Dedifferentiated amniotic fluid mesenchymal stem cell (primary cell): ENCODE results near the gene GPC4.
"Not testable (repeated sequence)": the region's sequence is repeated elsewhere in the genome, so short reads cannot be mapped to it uniquely, and the experiment has no call there.

Experiments used
- DNase-seq: peaks from one replicate; pipeline ENCODE4 v3.0.0-alpha.2; 2016; ENCODE audit errors: extremely low spot score

Gene GPC4

DNA sequence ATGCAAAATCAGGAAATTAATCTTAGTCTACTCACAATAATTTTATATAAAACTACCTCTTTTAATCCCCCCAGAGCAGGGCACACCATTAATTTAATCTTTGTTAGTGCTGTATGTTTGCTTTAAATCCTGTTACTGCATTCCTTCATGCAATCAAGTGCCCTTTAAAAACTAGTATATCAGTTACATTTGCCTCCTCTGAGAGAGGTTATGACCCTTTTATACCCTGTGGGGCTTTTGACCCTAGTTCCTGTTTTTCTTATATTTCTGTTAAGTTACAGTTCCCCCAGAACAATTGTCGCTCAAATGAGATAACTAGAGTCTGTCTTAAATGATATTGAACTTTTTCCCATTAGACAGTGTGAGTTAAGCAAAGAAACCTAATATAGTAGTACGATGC is 46.2 kb downstream of the GPC4 start:
- no peak for DNase-seq

DNA sequence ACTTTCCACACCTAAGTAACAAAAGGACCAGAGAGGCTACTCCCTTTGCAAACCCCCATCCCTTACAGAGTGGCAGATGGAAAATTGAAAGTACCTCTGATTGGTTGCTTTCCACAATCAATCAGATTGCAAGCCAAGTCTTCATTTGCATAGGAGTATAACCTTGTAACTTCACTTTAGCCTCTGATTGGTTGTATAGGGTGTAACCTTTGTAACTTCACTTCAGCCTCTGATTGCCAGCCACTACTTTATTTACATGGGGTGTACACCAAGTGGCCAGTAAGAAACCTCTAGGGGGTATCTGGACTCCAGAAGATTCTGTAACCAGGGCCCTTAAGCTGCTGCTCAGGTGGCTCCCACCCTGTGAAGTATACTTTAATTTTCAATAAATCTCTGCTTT is 48.6 kb downstream of the GPC4 start:
- no peak for DNase-seq

DNA sequence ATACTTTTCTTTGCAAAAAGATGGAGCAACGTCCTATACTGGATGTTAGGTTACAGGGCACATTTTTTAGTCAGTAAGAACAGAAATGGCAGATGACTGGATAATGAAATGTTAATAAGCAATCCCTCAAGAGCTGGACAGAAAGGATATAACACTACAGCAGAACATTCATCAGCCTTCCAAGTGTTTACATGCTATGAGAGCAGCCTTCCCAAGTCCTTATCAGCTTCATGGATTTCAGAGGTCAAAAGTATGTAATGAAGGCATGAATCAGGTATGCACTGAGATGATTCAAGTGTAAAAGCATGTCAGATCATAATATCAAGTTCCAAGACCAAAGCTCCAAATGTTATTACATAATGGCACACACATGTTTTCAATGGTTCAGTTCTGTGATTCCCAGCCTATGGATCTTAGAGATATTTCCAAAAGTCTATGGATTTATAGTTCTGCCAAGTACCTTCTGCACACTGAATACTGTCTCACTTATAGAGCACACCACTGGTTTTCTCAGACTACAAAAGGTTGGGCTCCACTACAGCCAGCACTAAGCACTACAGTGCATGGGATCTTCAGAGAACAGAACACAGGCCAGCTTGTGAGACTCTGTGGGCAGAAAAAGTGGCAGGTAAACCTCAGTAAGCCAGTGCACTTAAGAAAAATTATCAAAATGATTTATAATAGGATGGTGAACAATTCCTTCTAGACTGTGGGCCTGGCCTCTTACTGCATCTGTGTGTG is 49.2 kb downstream of the GPC4 start:
- DNase-seq: peak; percentile 44

DNA sequence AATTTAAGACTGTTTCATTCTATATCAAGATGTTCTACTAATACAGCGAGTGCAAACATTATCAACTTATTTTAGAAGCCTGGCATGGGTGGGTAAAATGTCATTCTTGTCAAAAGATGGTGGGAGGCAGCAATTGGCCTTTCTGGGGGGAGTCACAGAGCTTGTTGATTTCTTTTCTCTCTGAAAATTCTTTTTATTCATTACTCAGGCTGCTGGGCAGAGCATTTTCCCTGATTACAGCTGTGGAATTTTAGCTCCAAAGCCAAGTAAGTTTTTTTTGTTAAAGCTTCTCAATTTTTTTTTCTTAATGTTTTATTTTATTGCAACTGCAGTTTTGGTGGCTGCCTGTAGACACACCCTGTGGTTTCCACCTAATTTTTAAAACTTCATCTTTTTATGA is 50.4 kb downstream of the GPC4 start:
- DNase-seq: peak; percentile 28

DNA sequence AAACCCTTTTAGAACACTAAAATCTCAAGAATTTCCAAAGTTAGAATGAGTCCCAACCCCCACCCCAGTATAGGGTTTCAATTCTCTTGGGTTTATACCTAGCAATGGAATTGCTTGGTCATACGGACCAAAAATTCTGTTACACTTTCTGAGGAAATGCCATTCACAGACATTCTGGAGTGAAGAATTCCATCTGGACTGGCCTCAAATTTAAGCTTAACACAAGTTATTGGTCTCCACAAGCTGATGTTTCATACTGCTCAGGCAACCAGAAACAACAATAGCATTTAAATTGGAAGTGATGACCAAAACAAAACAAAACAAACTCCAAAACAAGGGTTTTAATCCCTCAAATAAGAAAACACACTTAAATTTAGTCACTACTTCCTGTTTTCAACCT is 51.1 kb downstream of the GPC4 start:
- DNase-seq: peak; percentile 62

DNA sequence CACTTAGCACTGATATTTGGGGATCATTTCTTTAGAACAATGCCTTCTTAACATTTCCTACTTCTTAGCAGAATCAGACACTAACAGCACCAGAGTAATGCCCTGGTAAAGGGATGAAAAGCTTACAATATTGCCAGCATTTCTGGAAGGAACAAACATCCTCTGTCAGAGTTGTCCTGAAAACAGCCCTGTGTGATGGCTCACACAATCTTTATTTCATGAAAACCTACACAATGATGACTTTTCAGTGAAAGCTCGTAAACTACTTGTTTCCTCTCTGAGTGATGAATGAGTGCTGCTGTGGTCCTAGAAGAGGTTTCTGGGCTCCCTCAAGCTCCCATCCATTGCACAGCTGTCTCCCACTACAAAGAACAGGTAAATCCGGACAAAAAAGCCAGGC is 52.8 kb downstream of the GPC4 start:
- DNase-seq: no peak

DNA sequence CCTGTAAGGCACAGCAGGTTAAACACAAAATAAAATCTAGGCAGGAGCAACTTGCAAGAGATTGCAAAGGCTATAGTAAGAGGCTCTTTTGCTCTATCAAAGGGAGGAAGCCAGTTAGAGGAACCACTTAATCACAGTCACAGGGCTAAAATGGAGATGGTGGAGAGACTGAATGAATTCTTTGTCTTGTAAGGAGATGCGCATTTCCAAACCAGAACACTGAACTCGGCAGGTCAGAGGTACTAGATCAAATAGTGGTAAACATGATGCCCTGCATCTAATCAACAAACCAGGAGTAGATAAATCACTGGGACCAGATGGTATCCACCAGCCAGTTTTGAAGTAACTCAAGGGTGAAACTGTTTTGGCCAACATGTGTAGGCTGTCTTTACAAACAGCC is 55.8 kb downstream of the GPC4 start:
- DNase-seq: no peak

DNA sequence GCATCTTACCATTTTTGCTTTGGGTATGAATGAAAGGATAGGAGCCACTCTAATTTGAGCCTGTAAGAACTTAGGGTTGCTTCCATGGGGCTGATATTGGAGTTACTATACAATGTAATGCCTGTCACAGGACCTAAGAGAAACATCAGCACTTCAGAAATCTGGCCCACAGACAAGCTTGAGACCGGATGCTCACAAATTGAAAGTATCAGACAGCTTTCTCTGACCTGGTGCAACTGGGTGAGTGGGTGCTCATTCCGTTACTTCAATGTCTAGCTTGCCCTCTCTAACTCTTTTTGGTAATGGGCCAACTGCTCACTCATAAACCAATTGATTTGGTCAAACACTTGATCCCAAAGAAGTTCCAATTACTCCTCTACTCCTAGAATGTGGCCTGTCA is 62.1 kb downstream of the GPC4 start:
- no peak for DNase-seq

DNA sequence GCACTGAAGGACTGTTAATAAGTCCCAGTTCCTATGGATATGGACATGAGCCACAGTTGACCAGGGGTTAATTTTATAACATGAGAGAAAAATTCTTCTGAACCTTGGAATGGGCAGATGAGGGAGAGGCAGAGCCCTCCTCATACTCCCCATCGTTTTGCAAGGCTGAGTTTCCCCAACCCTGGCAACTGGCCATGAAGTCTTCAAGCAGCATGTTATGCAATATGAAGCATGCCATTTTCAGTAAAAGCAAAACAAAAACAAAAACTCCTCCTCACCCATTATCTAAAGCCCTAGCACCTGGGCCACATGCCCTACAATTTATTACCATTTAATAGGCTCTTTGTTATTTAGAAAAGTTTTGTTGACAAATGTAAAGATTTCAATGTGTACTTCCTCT is 64.5 kb downstream of the GPC4 start:
- no peak for DNase-seq

DNA sequence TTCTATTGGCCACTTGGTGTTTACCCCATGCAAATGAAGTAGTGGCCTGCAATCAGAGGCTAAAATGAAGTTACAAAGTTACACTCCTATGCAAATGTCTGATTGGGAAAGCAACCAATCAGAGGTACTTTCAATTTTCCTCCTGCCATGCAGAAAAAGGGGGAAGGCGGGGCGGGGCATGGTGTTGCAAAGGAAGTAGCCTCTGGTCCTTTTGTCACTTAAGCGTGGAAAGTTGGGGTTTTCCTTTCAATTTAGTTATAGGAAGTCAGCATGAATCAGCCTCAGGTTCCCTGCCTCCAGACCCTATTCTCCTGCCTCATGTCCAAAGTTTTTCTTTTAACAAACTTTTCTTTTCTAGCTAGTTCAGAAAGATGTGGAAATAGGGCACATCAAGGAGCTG is 69.3 kb downstream of the GPC4 start:
- DNase-seq: no peak

DNA sequence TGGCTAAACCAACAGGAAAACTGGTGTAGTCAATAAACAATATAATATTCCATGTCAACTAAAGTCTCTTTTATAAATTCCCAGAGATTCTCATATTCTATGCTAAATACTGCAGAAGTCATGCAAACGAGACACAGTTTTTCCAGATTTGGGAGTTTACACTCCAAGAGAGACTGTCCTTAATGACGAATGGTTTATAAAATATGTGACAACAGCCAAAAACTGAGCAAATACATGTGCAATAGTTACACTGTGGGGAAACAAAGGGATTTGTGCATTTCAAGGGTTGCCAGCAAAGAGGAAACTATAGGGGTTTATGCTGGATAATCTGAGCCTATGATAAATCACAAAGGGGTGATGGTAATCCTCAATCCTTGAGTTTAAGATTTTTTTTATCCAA is 75.7 kb downstream of the GPC4 start:
- no peak for DNase-seq

DNA sequence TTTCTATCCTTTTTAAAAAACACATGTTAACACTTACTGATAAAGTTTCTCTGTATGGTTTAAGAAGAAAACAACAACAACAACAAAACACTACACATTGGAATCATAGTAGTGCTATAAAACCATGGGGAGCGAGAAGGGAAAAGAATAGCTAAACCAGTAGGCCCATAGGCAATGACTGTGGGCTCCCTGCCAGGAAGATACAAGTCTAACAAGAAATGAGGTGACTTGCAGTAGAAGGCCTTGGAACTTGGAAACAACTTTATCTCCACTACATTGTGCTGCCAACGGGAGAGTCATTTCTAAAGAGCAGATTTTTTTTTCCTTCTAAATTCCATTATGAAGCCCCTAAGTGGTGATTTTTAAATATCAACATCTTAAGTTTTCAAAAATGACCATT is 78.0 kb downstream of the GPC4 start:
- no peak for DNase-seq

DNA sequence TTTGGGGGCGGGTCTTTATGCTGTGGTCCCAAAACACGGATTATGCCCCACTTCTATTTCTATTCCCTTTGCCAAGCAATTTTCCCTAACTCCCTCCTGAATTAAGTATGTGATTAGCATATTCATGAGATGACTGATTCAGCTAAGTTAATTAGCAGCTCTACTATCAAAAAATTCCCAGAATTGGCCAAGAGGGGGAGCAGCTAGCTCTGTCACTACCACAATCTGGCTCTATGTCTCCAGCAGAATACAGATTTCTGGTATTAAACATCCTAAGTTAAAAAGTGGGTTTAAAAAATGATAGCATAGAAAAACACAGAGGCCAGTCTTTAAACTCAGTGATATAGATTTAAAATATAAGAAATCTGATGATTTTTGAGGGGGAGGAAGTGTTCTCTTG is 80.3 kb downstream of the GPC4 start:
- DNase-seq: peak; percentile 29

DNA sequence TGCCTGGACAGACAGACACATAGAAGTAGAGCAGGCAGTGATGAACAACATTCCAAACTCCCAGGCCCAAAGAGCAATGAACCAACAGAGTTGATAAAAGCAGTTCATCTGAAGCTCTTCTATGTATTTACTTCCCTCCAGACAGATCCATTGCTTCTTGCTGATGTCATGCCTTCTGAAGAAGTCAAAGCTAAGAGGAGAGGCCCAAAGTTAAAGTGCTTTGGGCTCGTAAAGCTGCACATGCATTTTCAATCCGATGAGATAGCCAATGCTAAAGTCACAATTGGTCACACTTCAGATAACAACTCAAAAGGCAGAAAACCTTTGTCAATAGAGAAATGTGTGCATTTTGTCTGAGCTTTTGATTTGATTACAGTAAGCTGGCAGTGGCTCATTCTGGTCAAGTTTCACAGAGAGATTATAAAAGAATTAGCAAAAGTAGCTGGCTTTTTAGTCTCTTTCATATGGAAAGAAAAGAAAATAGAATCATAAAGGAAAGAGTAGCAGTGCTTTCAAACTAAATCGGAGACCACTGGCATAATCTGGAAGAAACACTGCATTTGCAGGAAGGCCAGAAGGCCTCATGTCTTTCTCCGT is 82.0 kb downstream of the GPC4 start:
- no peak for DNase-seq

DNA sequence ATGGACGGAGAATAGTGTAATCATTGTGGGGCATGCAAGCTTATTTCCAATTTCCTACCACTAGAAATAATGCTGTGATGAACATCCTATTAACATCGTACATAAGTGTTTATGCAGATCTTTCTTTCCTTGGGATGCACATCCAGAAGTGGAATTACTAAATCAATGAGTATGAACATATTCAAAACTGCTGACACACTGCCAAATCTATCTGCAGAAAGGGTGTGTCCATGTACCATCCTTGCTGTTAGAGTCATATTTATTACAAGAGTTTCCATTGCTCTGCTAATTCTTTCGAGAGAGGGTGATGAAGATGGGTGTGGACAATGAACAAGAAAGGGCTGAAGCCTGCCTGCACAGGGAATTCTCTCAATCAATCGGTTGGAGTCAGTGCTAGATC is 82.6 kb downstream of the GPC4 start:
- DNase-seq: no peak

DNA sequence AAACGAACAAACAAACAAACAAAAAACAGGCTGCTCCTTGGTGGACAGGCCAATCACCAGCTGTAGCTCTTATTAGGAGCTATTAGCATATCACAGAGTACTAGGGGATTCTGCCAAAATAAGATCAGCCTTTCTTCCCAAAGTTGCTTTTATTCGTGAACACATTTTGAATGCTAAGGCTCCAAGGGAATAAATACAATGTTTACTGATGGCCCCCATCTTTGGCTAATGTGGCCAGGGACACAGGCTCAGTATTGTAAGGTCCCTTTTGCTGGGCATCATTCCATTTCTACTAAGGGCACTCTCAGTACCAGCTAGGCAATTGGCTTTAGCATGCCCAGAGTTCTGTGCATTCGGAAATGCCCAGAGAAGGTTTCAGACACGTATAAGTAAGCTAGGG is 84.3 kb downstream of the GPC4 start:
- DNase-seq: no peak

DNA sequence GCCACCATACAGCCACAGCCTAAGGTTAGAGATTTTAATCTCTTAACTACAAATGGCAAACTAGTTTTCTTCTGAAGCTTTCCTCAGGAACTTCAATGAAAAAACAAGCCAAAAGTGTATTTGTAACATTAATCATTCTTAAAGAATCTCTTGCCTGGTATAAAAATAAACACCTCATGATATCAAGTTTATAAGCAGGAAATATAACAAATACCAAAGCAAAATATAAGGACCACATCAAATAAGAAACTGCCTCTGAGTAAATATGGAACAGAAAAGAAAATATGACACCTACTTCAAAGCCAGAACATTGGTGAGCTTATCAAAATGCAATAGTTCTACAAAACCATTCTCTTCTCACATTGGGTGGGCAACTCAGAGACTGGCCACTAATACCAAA is 89.9 kb downstream of the GPC4 start:
- no peak for DNase-seq

DNA sequence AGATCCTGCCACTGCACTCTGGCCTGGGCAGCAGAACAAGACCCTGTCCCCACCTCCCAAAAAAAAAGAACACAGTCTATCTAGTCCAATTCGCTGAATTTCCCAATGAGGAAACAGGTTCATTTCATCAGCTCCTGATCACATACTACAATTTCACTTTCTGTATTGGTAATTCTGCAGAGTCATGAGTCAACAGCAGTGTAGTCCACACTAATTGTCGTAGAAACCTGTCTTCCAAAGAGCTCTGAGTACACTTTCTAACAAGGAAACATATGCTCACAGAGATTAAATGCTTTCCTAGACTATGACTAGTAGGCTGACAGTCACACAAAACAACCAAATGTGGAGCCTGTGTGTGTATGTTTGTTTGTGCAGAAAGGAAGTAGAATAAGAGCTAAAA is 91.9 kb downstream of the GPC4 start:
- DNase-seq: no peak

DNA sequence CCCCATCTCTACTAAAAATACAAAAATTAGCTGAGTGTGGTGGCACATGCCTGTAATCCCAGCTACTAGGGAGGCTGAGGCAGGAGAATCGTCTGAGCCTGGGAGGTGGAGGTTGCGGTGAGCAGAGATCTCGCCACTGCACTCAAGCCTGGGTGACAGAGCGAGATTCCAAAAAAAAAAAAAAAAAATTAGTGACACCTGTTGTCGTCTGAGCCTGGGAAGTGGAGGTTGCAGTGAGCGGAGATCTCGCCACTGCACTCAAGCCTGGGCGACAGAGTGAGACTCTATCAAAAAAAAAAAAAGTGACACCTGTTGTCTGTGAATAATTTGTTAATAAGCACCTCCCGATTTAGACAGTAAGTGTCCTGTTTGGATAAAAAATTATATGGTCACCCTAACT is 93.0 kb downstream of the GPC4 start:
- not testable (repeated sequence) for DNase-seq

DNA sequence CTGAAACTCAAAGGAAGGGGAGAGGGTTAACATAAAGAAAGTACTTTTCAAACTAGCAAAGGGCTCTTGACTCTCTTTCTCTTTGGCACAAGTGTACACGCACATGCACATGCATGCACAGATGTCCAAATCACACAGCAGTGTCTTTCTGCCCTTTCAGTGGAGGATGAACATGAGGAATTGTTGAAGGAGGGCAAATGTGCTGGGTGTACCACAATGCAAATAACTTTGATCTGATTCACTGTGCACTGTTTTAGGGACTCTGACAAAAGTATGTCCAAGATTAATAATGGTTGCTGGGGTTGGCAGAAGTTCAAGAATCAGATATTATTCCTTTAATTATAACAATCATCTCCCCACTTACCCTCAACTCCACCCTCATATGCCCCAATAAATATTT is 93.8 kb downstream of the GPC4 start:
- DNase-seq: no peak

DNA sequence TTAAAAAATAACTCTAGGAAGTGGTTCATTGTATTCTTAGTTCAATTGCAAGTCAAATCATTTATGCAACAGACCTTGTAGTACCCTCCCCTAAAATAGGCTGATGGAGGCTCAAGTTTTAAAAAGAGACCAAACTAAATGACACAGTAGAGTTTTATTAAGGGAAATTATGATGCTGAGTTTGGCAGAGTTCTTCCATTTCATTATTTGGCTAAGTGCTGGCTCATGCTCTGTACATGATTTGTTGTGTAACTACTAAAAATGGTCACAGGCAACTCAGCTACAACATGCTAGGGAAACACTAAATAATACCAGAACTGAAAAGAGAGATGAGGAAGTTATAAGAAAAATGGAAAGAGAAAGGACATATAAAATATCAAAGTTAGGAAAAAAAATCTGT is 101.0 kb downstream of the GPC4 start:
- DNase-seq: no peak

DNA sequence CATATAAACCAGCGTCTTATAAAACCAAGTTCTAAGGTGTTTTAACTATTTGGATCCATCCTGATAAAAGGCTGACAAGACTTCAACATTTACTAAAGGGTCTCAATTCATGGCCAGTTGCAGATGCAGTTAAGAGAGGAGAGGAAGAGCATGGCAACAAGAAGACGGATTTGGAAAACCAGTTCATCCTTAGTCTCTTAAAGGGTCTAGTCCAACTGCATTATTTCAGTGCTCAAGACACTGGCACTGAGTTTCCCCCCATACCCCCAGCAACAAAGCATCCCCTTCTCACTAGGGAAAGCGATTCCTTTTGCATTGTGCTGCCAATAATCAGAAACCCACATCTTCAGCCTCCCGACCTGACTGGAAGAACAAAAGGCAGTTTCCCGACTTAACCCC is 106.8 kb downstream of the GPC4 start:
- no peak for DNase-seq

DNA sequence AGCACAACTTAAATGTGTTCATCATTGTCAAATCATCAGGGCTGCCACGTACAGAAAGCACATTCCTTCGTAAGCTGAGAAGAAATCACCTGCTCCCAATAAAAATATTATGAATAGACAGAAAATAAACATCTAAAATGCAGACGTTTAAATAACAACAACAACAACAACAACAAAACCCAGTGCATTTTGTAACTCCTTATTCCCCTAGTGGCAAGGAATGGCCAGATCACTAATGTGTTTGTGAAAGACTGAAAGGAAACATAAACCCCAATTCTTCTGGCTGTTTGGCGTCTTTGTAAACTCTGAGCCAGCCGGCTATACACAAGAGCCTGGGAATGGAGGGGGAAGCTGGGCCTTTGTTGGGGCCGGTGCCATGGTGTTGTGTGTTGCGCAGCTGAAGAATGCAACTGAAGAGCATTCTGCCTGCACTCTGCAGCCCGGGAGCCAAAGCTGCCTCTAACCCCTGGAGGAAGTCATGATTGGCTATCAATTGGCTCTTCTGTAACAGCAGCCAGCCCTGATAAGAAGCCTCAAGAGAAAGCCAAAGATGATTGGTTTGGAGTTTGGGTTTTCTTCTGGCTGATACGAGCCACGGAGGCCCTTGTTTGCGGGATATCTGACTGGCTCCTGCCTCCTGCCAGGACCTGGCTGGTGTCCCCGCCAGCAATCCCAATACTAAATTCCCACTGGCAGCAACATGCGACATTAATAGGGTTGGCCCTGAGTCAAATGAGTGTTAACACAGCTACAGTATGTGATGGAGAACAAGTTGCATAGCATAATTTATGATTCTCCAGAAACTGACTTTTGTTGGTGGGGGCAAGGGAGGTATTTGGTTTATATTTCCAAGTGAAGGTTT is 107.4 kb downstream of the GPC4 start:
- DNase-seq: no peak
